A673 (cell line): ENCODE measurements around the gene TSHZ2.

Experiments
- EZH2 ChIP-seq: fragments of 200-600 bp; sonication (generic); IDR thresholded peaks from 2 replicates; pipeline ENCODE4 v1.6.1; 2017; ENCODE audit warnings: borderline replicate concordance, low read depth, mild to moderate bottlenecking, mixed read lengths, antibody characterized with exemption, low read length; ENCODE audit not compliant: poor library complexity, severe bottlenecking
- TF ChIP-seq, protein P1 (sequence below): fragments of 300-800, 200-600 bp; sonication (generic); conservative IDR thresholded peaks from 2 replicates; pipeline ENCODE4 v1.5.1; 2017; ENCODE audit warnings: low read depth, mild to moderate bottlenecking, antibody characterized with exemption, low read length, moderate library complexity, mixed read lengths

DNA sequence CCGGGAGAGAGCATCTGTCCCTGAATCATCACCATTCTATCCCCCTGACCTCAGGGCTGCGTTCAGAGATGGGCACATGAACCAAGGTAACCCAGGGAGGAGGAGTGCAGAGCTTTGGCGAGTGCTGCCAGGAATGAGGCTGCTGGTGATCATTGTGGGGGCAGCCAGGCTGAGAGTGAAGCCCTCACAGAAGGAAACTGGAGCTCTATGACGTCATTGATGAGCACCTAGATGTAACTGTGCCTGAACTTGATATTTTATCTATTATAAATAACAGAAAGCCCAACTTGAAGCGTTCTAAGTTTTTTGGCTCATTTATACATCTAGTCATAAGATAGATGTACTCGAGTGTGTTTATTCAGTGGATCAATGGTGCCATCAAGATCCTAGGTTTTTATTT is 17.3 kb upstream of the TSHZ2 start:
- TF ChIP-seq, protein P1, sequence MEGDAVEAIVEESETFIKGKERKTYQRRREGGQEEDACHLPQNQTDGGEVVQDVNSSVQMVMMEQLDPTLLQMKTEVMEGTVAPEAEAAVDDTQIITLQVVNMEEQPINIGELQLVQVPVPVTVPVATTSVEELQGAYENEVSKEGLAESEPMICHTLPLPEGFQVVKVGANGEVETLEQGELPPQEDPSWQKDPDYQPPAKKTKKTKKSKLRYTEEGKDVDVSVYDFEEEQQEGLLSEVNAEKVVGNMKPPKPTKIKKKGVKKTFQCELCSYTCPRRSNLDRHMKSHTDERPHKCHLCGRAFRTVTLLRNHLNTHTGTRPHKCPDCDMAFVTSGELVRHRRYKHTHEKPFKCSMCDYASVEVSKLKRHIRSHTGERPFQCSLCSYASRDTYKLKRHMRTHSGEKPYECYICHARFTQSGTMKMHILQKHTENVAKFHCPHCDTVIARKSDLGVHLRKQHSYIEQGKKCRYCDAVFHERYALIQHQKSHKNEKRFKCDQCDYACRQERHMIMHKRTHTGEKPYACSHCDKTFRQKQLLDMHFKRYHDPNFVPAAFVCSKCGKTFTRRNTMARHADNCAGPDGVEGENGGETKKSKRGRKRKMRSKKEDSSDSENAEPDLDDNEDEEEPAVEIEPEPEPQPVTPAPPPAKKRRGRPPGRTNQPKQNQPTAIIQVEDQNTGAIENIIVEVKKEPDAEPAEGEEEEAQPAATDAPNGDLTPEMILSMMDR, result no peak
- TF ChIP-seq EZH2, result no peak
